PC-3 (cell line): ENCODE data around the gene MRPS24. TPM values are rescaled to one million over a fixed set of nuclear protein-coding genes. Genes with fewer than 3 reads are reported as not detected.
A peak's percentile ranks its signal among the peaks of the same experiment; 100 is the strongest.

Source experiments
- ATAC-seq: fragments of 200-7000 bp; cut with Tn5 transposase; 2 replicates; pipeline ENCODE4 v1.9.1; 2020; ENCODE audit warnings: mild to moderate bottlenecking, moderate library complexity
- BruUV-seq: library from RNA; stranded (reverse); fragments of 400-500 nt; replicated peaks from 2 replicates; lab custom pipeline; 2021; lab: Mats Ljungman, UMichigan
- CTCF ChIA-PET: fragments of 300-600 bp; sonication (Branson Sonifier 250); formaldehyde crosslinking; loops from one replicate; lab custom pipeline; 2022; ENCODE audit warnings: antibody characterized with exemption; lab: Charles Lee
- POLR2A ChIA-PET: fragments of 300-600 bp; sonication (Branson Sonifier 250); formaldehyde crosslinking; loops from one replicate; lab custom pipeline; 2022; ENCODE audit warnings: antibody characterized with exemption; ENCODE audit not compliant: unreplicated experiment; lab: Charles Lee
- DNase-seq: peaks from one replicate; pipeline ENCODE4 v3.0.0-alpha.2; 2015
- H2AFZ ChIP-seq: fragments of 300-600 bp; sonication (generic); 2 replicates; pipeline ENCODE4 v1.6.0; 2016; ENCODE audit warnings: antibody characterized with exemption, low read length
- H3F3A ChIP-seq: fragments of 300-600 bp; sonication (generic); one replicate; pipeline ENCODE4 v1.6.0; 2017; ENCODE audit warnings: antibody characterized with exemption, low read length, control low read depth, mild to moderate bottlenecking; ENCODE audit not compliant: unreplicated experiment
- H3K27ac ChIP-seq: fragments of 300-600 bp; sonication (generic); 2 replicates; pipeline ENCODE4 v1.5.1; 2016; ENCODE audit warnings: mild to moderate bottlenecking, low read length
- H3K27me3 ChIP-seq: fragments of 300-600 bp; sonication (generic); 2 replicates; pipeline ENCODE4 v1.6.1; 2016; ENCODE audit warnings: low read length, mixed read lengths
- H3K36me3 ChIP-seq: fragments of 300-600 bp; sonication (generic); 2 replicates; pipeline ENCODE4 v1.6.1; 2016; ENCODE audit warnings: low read depth, mixed run types, low read length, mixed read lengths
- H3K4me1 ChIP-seq: fragments of 300-600 bp; sonication (generic); 2 replicates; pipeline ENCODE4 v1.5.1; 2016; ENCODE audit warnings: low read length; ENCODE audit not compliant: insufficient read depth
- H3K4me2 ChIP-seq: fragments of 300-600 bp; sonication (generic); 2 replicates; pipeline ENCODE4 v1.6.0; 2016; ENCODE audit warnings: low read length
- H3K4me3 ChIP-seq: fragments of 300-600 bp; sonication (generic); 2 replicates; pipeline ENCODE4 v1.5.1; 2016; ENCODE audit warnings: mild to moderate bottlenecking, low read length, mixed read lengths
- H3K79me2 ChIP-seq: fragments of 300-600 bp; sonication (generic); 2 replicates; pipeline ENCODE4 v1.6.1; 2017; ENCODE audit warnings: low read length, mixed read lengths
- H3K9ac ChIP-seq: fragments of 300-600 bp; sonication (generic); 2 replicates; pipeline ENCODE4 v1.6.0; 2016; ENCODE audit warnings: mild to moderate bottlenecking, low read length
- H3K9me2 ChIP-seq: fragments of 300-600 bp; sonication (generic); replicated peaks from 2 replicates; pipeline ENCODE4 v1.6.1; 2016; ENCODE audit warnings: mixed run types, low read length, mixed read lengths
- H3K9me3 ChIP-seq: fragments of 300-600 bp; sonication (generic); 2 replicates; pipeline ENCODE4 v1.6.1; 2016; ENCODE audit warnings: low read length, mixed read lengths
- H4K20me1 ChIP-seq: fragments of 300-600 bp; sonication (generic); 2 replicates; pipeline ENCODE4 v1.6.1; 2016; ENCODE audit warnings: low read length, mixed read lengths
- EZH2 ChIP-seq: fragments of 300-600 bp; sonication (generic); IDR thresholded peaks from one replicate; pipeline ENCODE4 v1.6.1; 2017; ENCODE audit warnings: antibody characterized with exemption, mild to moderate bottlenecking, low read length; ENCODE audit not compliant: unreplicated experiment
- EZH2phosphoT487 ChIP-seq: fragments of 300-600 bp; sonication (generic); IDR thresholded peaks from 2 replicates; pipeline ENCODE4 v1.6.1; 2018; ENCODE audit warnings: mild to moderate bottlenecking, antibody characterized with exemption, low read length, borderline replicate concordance
- intact Hi-C: fragments of 100-400 bp; cut with micrococcal nuclease; formaldehyde crosslinking; loops from 2 replicates; pipeline ENCODE4 v1.9.0; 2023
- total RNA-seq: library from RNA; depleted of rRNA; stranded (reverse); fragments of >200 nt; gene quantifications from 2 replicates; pipeline ENCODE4 v1.2.3, GENCODE V29; 2014
- TF ChIP-seq, protein P1 (sequence below): fragments of 300-600 bp; sonication (generic); conservative IDR thresholded peaks from 2 replicates; pipeline ENCODE4 v1.5.1; 2017; ENCODE audit warnings: antibody characterized with exemption, low read depth, mild to moderate bottlenecking, low read length

Gene MRPS24
- total RNA-seq, 1 experiment from 2014 or later, result 200 TPM

DNA sequence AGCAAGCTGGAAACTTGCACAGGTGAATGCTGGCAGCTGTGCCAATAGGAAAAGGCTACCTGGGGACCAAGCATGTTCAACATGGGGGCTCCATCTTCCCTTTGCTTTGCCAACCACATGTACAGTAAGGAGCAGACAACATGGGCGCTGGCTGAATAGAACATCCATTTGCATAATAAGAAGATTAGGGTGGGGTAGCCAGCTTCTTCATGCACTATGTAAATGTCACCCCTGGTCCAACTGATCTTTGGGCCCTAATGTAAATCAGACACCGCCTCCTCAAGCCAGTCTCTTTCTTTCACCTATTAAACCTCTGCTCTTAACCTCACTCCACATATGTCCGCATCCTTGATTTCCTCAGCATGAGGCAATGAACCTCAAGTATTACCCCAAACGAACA lies 26.0 kb downstream of the MRPS24 start:
- CTCF ChIA-PET, result no interaction called here
- intact Hi-C loops, result no loop called here

DNA sequence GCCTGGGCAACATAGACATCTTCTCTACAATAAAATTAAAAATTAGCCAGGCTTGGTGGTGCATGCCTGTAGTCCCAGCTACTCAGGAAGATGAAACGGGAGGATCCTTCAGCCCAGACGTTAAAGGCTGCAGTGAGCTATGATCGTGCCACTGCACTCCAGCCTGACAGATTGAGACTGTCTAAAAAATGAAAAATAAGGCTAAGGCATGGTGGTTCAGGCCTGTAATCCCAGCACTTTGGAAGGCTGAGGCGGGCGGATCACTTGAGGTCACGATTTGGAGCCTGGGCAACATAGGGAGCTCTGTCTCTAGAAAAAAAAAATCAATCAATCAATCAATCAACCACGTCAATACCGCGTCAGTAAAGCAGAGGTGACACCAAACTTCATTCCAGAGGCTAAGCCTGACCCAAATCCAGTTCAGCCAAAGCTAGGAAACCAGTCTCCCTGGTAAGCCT lies 31.1 kb downstream of the MRPS24 start:
- Histone ChIP-seq H3K27me3 (no peaks in the 10 kb centered on the region), H3K36me3 (no peaks in the 10 kb centered on the region; the same call in 1 of the 2 replicates), H3K9me3 (no peaks in the 10 kb centered on the region), H4K20me1 (no peaks in the 10 kb centered on the region), H3K9me2 (no peaks in the 10 kb centered on the region), H3K4me3 (peak overlapping the region; percentile 68; the same call in 1 of the 2 replicates), H3K4me1 (0 out of 2 replicates have a peak, but pooled peaks cover 3% of the 10 kb centered on the region), H3K79me2 (no peaks in the 10 kb centered on the region), H3F3A (no peaks in the 10 kb centered on the region), H3K27ac (no peak overlapping the region), H3K9ac (peak overlapping the region; percentile 42; the same call in 1 of the 2 replicates), H3K4me2 (peak overlapping the region; percentile 95), H2AFZ (peak overlapping the region; percentile 97)
- DNase-seq, result no peak
- ChIA-PET CTCF (interaction anchor here (0.6 to 1.1 kb wide), 3 partner anchors 108 to 363 kb away, joined by 3 to 14 read pairs (median 3); partner anchors contain the start of gene STK17A), POLR2A (no interaction called here)
- intact Hi-C loops, result loop anchor here (2.0 to 5.0 kb wide), 4 partner anchors 75 to 191 kb away; no protein-coding TSS in a partner anchor
- ATAC-seq, result no peak
- BruUV-seq, result no TSS peak
- TF ChIP-seq EZH2, result no peak
- TF ChIP-seq, protein P1, sequence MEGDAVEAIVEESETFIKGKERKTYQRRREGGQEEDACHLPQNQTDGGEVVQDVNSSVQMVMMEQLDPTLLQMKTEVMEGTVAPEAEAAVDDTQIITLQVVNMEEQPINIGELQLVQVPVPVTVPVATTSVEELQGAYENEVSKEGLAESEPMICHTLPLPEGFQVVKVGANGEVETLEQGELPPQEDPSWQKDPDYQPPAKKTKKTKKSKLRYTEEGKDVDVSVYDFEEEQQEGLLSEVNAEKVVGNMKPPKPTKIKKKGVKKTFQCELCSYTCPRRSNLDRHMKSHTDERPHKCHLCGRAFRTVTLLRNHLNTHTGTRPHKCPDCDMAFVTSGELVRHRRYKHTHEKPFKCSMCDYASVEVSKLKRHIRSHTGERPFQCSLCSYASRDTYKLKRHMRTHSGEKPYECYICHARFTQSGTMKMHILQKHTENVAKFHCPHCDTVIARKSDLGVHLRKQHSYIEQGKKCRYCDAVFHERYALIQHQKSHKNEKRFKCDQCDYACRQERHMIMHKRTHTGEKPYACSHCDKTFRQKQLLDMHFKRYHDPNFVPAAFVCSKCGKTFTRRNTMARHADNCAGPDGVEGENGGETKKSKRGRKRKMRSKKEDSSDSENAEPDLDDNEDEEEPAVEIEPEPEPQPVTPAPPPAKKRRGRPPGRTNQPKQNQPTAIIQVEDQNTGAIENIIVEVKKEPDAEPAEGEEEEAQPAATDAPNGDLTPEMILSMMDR, result no peak
- TF ChIP-seq EZH2phosphoT487, result no peak

More for the DNA sequence above, 26.0 kb downstream of the MRPS24 start:
- H3K9me3 ChIP-seq, result no peaks in the 10 kb centered on the region
- H3K9me2 ChIP-seq, result no peaks in the 10 kb centered on the region
- TF ChIP-seq, protein P1, result no peak
- TF ChIP-seq EZH2 (no peak), EZH2phosphoT487 (no peak)
- H3K4me3 ChIP-seq, result no peak overlapping the region
- DNase-seq, result no peak
- BruUV-seq, result no TSS peak
- H3K36me3 ChIP-seq, result no peaks in the 10 kb centered on the region; the same call in 1 of the 2 replicates
- H3F3A ChIP-seq, result no peaks in the 10 kb centered on the region
- ATAC-seq, result no peak
- no peaks in the 10 kb centered on the region for H3K79me2 ChIP-seq
- no peaks in the 10 kb centered on the region for H3K27me3 ChIP-seq
- no peak overlapping the region for H3K27ac ChIP-seq
- H2AFZ ChIP-seq, result no peak overlapping the region
- no peak overlapping the region for H3K4me2 ChIP-seq
- no peaks in the 10 kb centered on the region for H4K20me1 ChIP-seq
- peaks cover 10% of the 10 kb centered on the region; the same call in 1 of the 2 replicates for H3K4me1 ChIP-seq
- no peak overlapping the region for H3K9ac ChIP-seq
- POLR2A ChIA-PET, result no interaction called here
